H1 (cell line): ENCODE results near the gene PLEKHM3. TPM values are rescaled to one million over a fixed set of nuclear protein-coding genes. Genes with fewer than 3 reads are reported as not detected.

Experiments used
- CTCF ChIA-PET: fragments of 300-600 bp; sonication (Branson Sonifier 250); formaldehyde crosslinking; loops from one replicate; lab custom pipeline; 2021; ENCODE audit not compliant: partially characterized antibody; lab: Charles Lee
- POLR2A ChIA-PET: fragments of 300-600 bp; sonication (Branson Sonifier 250); formaldehyde crosslinking; loops from one replicate; lab custom pipeline; 2021; ENCODE audit warnings: inconsistent platforms; ENCODE audit not compliant: partially characterized antibody; lab: Charles Lee
- DNase-seq, 2 experiments: peaks; one replicate each; pipeline versions ENCODE4 v3.0.0 to v3.0.0-alpha.2; 2010 to 2022; ENCODE audit warnings: low spot score in 2 of 2, low read depth in 1 of 2, mixed read lengths in 1 of 2
- FAIRE-seq: peaks from 2 replicates; lab custom pipeline; 2011; peaks lifted over from hg19 to GRCh38; lab: Jason Lieb, UNC
- H2AFZ ChIP-seq: 2 replicates; pipeline ENCODE4 v1.8.1; 2012; ENCODE audit warnings: low read length, inconsistent platforms
- H2AK5ac ChIP-seq: 2 replicates; pipeline ENCODE4 v1.6.1; 2013; ENCODE audit warnings: low read depth, low read length
- H2BK120ac ChIP-seq: replicated peaks from 2 replicates; pipeline ENCODE3; 2013; ENCODE audit warnings: low read depth, low read length, inconsistent platforms
- H2BK12ac ChIP-seq: 2 replicates; pipeline ENCODE4 v1.6.1; 2013; ENCODE audit warnings: low read depth, low read length
- H2BK15ac ChIP-seq: 2 replicates; pipeline ENCODE4 v1.6.1; 2013; ENCODE audit warnings: low read length
- H2BK20ac ChIP-seq: 2 replicates; pipeline ENCODE4 v1.6.1; 2013; ENCODE audit warnings: low read length
- H2BK5ac ChIP-seq: 2 replicates; pipeline ENCODE4 v1.6.1; 2013; ENCODE audit warnings: low read depth, low read length
- H3K14ac ChIP-seq: 2 replicates; pipeline ENCODE4 v1.6.1; 2013; ENCODE audit warnings: inconsistent platforms; ENCODE audit not compliant: insufficient read length
- H3K18ac ChIP-seq: 2 replicates; pipeline ENCODE4 v1.6.1; 2013; ENCODE audit warnings: low read length; ENCODE audit errors: extremely low read depth
- H3K23ac ChIP-seq: 2 replicates; pipeline ENCODE4 v1.6.1; 2013; ENCODE audit warnings: inconsistent platforms; ENCODE audit not compliant: insufficient read length
- H3K23me2 ChIP-seq: 2 replicates; pipeline ENCODE4 v1.6.1; 2013; ENCODE audit warnings: low read depth, low read length
- H3K27ac ChIP-seq: 2 replicates; pipeline ENCODE4 v1.6.1; 2011; ENCODE audit warnings: low read depth, low read length, inconsistent platforms
- H3K27me3 ChIP-seq, 4 experiments: replicated peaks in 1 of 4; 1 replicate in 1 of 4; 2 replicates in 3 of 4; pipeline versions ENCODE4 v1.6.1 to v1.8.1; 2011 to 2013; ENCODE audit warnings: low read length in 3 of 4, mild to moderate bottlenecking in 3 of 4, inconsistent platforms in 2 of 4, mixed read lengths in 2 of 4, moderate library complexity in 1 of 4; ENCODE audit not compliant: control insufficient read depth in 3 of 4, insufficient read depth in 3 of 4; ENCODE audit errors: extremely low read depth in 1 of 4
- H3K36me3 ChIP-seq, 4 experiments: 2 replicates each; pipeline versions ENCODE4 v1.6.1 to v1.8.1; 2011 to 2013; ENCODE audit warnings: mild to moderate bottlenecking in 4 of 4, low read length in 3 of 4, moderate library complexity in 2 of 4, control low read depth in 1 of 4, inconsistent platforms in 1 of 4; ENCODE audit not compliant: insufficient read depth in 4 of 4, control insufficient read depth in 2 of 4
- H3K4ac ChIP-seq: replicated peaks from 2 replicates; pipeline ENCODE3; 2013; ENCODE audit warnings: low read length, low read depth, mixed read lengths, inconsistent platforms; ENCODE audit not compliant: insufficient read length
- H3K4me1 ChIP-seq, 4 experiments: replicated peaks in 1 of 4; 1 replicate in 1 of 4; 2 replicates in 3 of 4; pipeline versions ENCODE4 v1.6.1 to v1.8.1; 2011 to 2013; ENCODE audit warnings: low read length in 3 of 4, inconsistent platforms in 2 of 4, mixed read lengths in 1 of 4; ENCODE audit not compliant: insufficient read depth in 4 of 4, control insufficient read depth in 3 of 4
- H3K4me2 ChIP-seq, 2 experiments: 2 replicates each; pipeline versions ENCODE4 v1.6.1 to v1.8.1; 2011 to 2013; ENCODE audit warnings: low read depth in 2 of 2, low read length in 2 of 2, control low read depth in 1 of 2, inconsistent platforms in 1 of 2, mild to moderate bottlenecking in 1 of 2; ENCODE audit not compliant: insufficient read depth in 1 of 2
- H3K4me3 ChIP-seq, 4 experiments: fragments of 200-600, 300-600 bp in 1 of 4; sonication (generic), shearing (Covaris generic), sonication (Bioruptor Twin) in 1 of 4; 2 replicates each; pipeline versions ENCODE4 v1.5.1 to v1.8.1; 2011 to 2016; ENCODE audit warnings: low read length in 4 of 4, low read depth in 3 of 4, control low read depth in 2 of 4, inconsistent platforms in 2 of 4, mild to moderate bottlenecking in 2 of 4, mixed read lengths in 1 of 4, moderate library complexity in 1 of 4; ENCODE audit not compliant: insufficient read depth in 2 of 4; ENCODE audit errors: extremely low read depth in 1 of 4
- H3K56ac ChIP-seq: replicated peaks from 2 replicates; pipeline ENCODE3; 2013; ENCODE audit warnings: low read depth, mild to moderate bottlenecking, mixed read lengths, low read length, inconsistent platforms; ENCODE audit not compliant: insufficient read length
- H3K79me1 ChIP-seq: 2 replicates; pipeline ENCODE4 v1.6.1; 2013; ENCODE audit warnings: low read depth, low read length, control low read depth
- H3K79me2 ChIP-seq, 2 experiments: 2 replicates each; pipeline versions ENCODE4 v1.6.1 to v1.8.1; 2012 to 2013; ENCODE audit warnings: low read length in 2 of 2, mild to moderate bottlenecking in 2 of 2, inconsistent platforms in 1 of 2; ENCODE audit not compliant: insufficient read depth in 2 of 2, control insufficient read depth in 1 of 2
- H3K9ac ChIP-seq, 4 experiments: replicated peaks in 1 of 4; 1 replicate in 1 of 4; 2 replicates in 3 of 4; pipeline versions ENCODE4 v1.6.1 to v1.8.1; 2011 to 2013; ENCODE audit warnings: low read depth in 3 of 4, low read length in 3 of 4, control low read depth in 2 of 4, mild to moderate bottlenecking in 2 of 4, moderate library complexity in 2 of 4, inconsistent platforms in 1 of 4; ENCODE audit errors: extremely low read depth in 1 of 4
- H3K9me3 ChIP-seq, 2 experiments: 2 replicates each; pipeline versions ENCODE4 v1.6.1 to v1.8.1; 2012 to 2013; ENCODE audit warnings: mild to moderate bottlenecking in 2 of 2, moderate library complexity in 2 of 2, control low read depth in 1 of 2, inconsistent platforms in 1 of 2, low read depth in 1 of 2, low read length in 1 of 2, mixed read lengths in 1 of 2; ENCODE audit not compliant: insufficient read depth in 2 of 2
- H4K20me1 ChIP-seq, 2 experiments: replicated peaks in 1 of 2; 2 replicates each; pipeline versions ENCODE3 to v1.8.1; 2011 to 2013; ENCODE audit warnings: inconsistent platforms in 2 of 2, low read length in 2 of 2, mild to moderate bottlenecking in 1 of 2; ENCODE audit not compliant: insufficient read depth in 2 of 2, control insufficient read depth in 1 of 2
- H4K5ac ChIP-seq: 2 replicates; pipeline ENCODE4 v1.6.1; 2013; ENCODE audit warnings: low read length, low read depth, mixed read lengths, inconsistent platforms; ENCODE audit not compliant: insufficient read length
- H4K8ac ChIP-seq: 2 replicates; pipeline ENCODE4 v1.8.0; 2013; ENCODE audit warnings: mild to moderate bottlenecking, moderate library complexity, low read length, inconsistent platforms; ENCODE audit not compliant: insufficient read depth; ENCODE audit errors: extremely low read depth
- H4K91ac ChIP-seq: replicated peaks from 2 replicates; pipeline ENCODE3; 2013; ENCODE audit warnings: low read length, mixed read lengths, inconsistent platforms; ENCODE audit not compliant: insufficient read length
- BACH1 ChIP-seq: IDR thresholded peaks from 2 replicates; pipeline ENCODE4 v1.6.1; 2012; ENCODE audit warnings: low read length, improper control_type of control experiment
- BRCA1 ChIP-seq: IDR thresholded peaks from 2 replicates; pipeline ENCODE4 v1.6.1; 2012; ENCODE audit warnings: low read depth, low read length, improper control_type of control experiment
- CBX5 ChIP-seq: fragments of 300-800, 300-1000 bp; sonication (generic); IDR thresholded peaks from 2 replicates; pipeline ENCODE4 v1.7.1; 2016; ENCODE audit warnings: antibody characterized with exemption, low read length, low read depth
- CEBPB ChIP-seq: IDR thresholded peaks from 2 replicates; pipeline ENCODE4 v1.6.1; 2012; ENCODE audit warnings: low read depth, low read length
- HDAC6 ChIP-seq: IDR thresholded peaks from one replicate; pipeline ENCODE4 v1.7.1; 2012; ENCODE audit warnings: low read depth, mild to moderate bottlenecking, inconsistent platforms, low read length, moderate library complexity
- JUN ChIP-seq: IDR thresholded peaks from 2 replicates; pipeline ENCODE4 v1.6.1; 2011; ENCODE audit warnings: low read depth, mild to moderate bottlenecking, improper control_type of control experiment, low read length
- JUND ChIP-seq: IDR thresholded peaks from 2 replicates; pipeline ENCODE4 v1.6.1; 2011; ENCODE audit warnings: mild to moderate bottlenecking, improper control_type of control experiment, low read length
- KDM4A ChIP-seq: IDR thresholded peaks from one replicate; pipeline ENCODE4 v1.7.1; 2012; ENCODE audit warnings: low read depth, mild to moderate bottlenecking, moderate library complexity, low read length, inconsistent platforms; ENCODE audit not compliant: severe bottlenecking
- NRF1 ChIP-seq: IDR thresholded peaks from 2 replicates; pipeline ENCODE4 v1.6.1; 2011; ENCODE audit warnings: mild to moderate bottlenecking, low read depth, low read length, improper control_type of control experiment
- PHF8 ChIP-seq: fragments of 200-600 bp; sonication (generic); conservative IDR thresholded peaks from 2 replicates; pipeline ENCODE4 v1.7.1; 2012; ENCODE audit warnings: low read depth, mild to moderate bottlenecking, inconsistent platforms, low read length, moderate library complexity
- POU5F1 ChIP-seq: IDR thresholded peaks from 2 replicates; pipeline ENCODE4 v1.6.1; 2011; ENCODE audit warnings: low read depth, mild to moderate bottlenecking, low read length, moderate library complexity
- RXRA ChIP-seq: IDR thresholded peaks from 2 replicates; pipeline ENCODE4 v1.6.1; 2011; ENCODE audit warnings: low read depth, mild to moderate bottlenecking, low read length, moderate library complexity; ENCODE audit not compliant: insufficient read depth
- SP4 ChIP-seq: IDR thresholded peaks from 2 replicates; pipeline ENCODE4 v1.6.1; 2012; ENCODE audit warnings: low read length, inconsistent platforms
- SUZ12 ChIP-seq: fragments of 200-600 bp; sonication (generic); IDR thresholded peaks from 2 replicates; pipeline ENCODE4 v1.6.1; 2012; ENCODE audit warnings: mild to moderate bottlenecking, inconsistent platforms, low read length, moderate library complexity, mixed read lengths
- TAF1 ChIP-seq: IDR thresholded peaks from 2 replicates; pipeline ENCODE4 v1.6.1; 2011; ENCODE audit warnings: mild to moderate bottlenecking, low read depth, low read length
- TAF7 ChIP-seq: optimal IDR thresholded peaks from 2 replicates; pipeline ENCODE3; 2011; ENCODE audit warnings: low read depth, mild to moderate bottlenecking, inconsistent platforms, low read length, moderate library complexity, borderline replicate concordance
- TEAD4 ChIP-seq: IDR thresholded peaks from 2 replicates; pipeline ENCODE4 v1.6.1; 2012; ENCODE audit warnings: low read depth, low read length, inconsistent platforms, mixed read lengths
- WGBS, 2 experiments: shearing (Covaris generic) in 1 of 2; methylation state at CpG; one replicate each; pipeline versions ENCODE4 v1.1.6 to v1.1.7; 2013 to 2015; ENCODE audit warnings: low lambda C conversion rate in 2 of 2, mixed read lengths in 2 of 2, inconsistent platforms in 1 of 2, low coverage in 1 of 2, missing lambda C conversion rate in 1 of 2; ENCODE audit not compliant: insufficient replicate concordance in 2 of 2, insufficient coverage in 1 of 2, insufficient read length in 1 of 2; ENCODE audit errors: extremely low coverage in 1 of 2, missing lambda C conversion rate in 1 of 2; 5-methylcytosine and 5-hydroxymethylcytosine counted together
- polyA plus RNA-seq, 7 experiments: library from polyadenylated mRNA; depleted of rRNA in 3 of 7; stranded (reverse) in 5 of 7; unstranded in 2 of 7; fragments of >200 nt in 5 of 7; fragments of 200-250 nt in 2 of 7; gene quantifications; 1 replicate in 5 of 7; 2 replicates in 1 of 7; 4 replicates in 1 of 7; pipeline versions ENCODE4 v1.2.1 to v1.2.3, GENCODE V29; 2011 to 2013; ENCODE audit warnings: missing spikeins in 2 of 7, mixed read lengths in 2 of 7
- total RNA-seq: library from RNA; stranded (reverse); fragmentation: NEBNext Ultra II Directional; extraction: Animal tissue kit (Norgen Biotek cat#: 25700); gene quantifications from 2 replicates; pipeline ENCODE4 v1.2.1, GENCODE V29; 2021

PLEKHM3 gene
- total and polyA plus RNA-seq, 2 of the 8 experiments (the other 6 are each of a cell fraction or from before 2014, with no cell fraction given): 2.3 to 5.8 TPM

DNA sequence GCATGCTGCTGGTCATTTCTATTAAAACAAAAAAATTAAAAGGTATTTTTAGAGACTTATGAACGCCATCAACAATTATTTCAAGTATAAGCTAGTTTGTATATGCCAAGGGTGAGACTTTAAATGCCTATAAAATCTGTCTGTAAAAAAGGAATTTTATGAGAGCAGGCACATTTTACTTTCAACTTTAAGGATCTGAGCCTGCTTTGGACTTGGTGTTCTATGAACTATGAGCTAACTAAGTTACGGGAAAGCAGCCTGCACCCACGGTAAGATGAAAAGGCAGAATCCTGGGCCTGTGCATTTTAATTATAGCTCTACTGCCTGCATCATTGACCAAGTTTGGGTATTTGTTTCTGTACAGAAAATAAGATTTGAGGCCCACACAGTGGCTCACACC, 95.4 kb downstream of the PLEKHM3 start:
- CTCF ChIA-PET: interaction anchor here (0.6 to 1.8 kb wide), 4 partner anchors 20 to 184 kb away, joined by 3 to 6 read pairs (median 4); no protein-coding TSS in a partner anchor
- H3K27ac ChIP-seq: no peak overlapping the region
- no peak overlapping the region for H2AFZ ChIP-seq
- TF ChIP-seq JUND (no peak), TAF1 (no peak), PHF8 (no peak), SUZ12 (no peak), POU5F1 (no peak), RXRA (no peak), BACH1 (no peak), BRCA1 (no peak), TEAD4 (no peak), KDM4A (no peak), HDAC6 (no peak), CEBPB (no peak), CBX5 (no peak), JUN (no peak), TAF7 (no peak), NRF1 (no peak), SP4 (no peak)

More for the DNA sequence above, 95.4 kb downstream of the PLEKHM3 start:
- no peak overlapping the region for H4K5ac ChIP-seq
- no peak overlapping the region for H3K9ac ChIP-seq
- no peak overlapping the region for H3K4ac ChIP-seq
- no peaks in the 10 kb centered on the region for H3K79me1 ChIP-seq
- H3K4me2 ChIP-seq: no peak overlapping the region
- no peak overlapping the region for H3K14ac ChIP-seq
- H4K8ac ChIP-seq: no peak overlapping the region
- H2BK120ac ChIP-seq: no peak overlapping the region
- FAIRE-seq (no peak), DNase-seq (no peak)
- no peak overlapping the region for H3K23ac ChIP-seq
- no peaks in the 10 kb centered on the region for H3K27me3 ChIP-seq
- H4K91ac ChIP-seq: no peak overlapping the region
- no peak overlapping the region for H2AK5ac ChIP-seq
- H2BK12ac ChIP-seq: no peak overlapping the region
- H2BK15ac ChIP-seq: no peak overlapping the region
- WGBS, 2 experiments: 98% methylated on average over 3 of the region's 3 CpGs; no CpG with 5 or more reads in 1 of the 2 experiments
- H3K9me3 ChIP-seq: no peaks in the 10 kb centered on the region
- no peak overlapping the region for H3K18ac ChIP-seq
- no peak overlapping the region for H3K56ac ChIP-seq
- no peaks in the 10 kb centered on the region for H3K23me2 ChIP-seq
- no peaks in the 10 kb centered on the region for H3K36me3 ChIP-seq
- H3K4me3 ChIP-seq: no peak overlapping the region
- peaks cover 0 to 18% (median 3%) of the 10 kb centered on the region in 4 experiments; a peak in 5 of 7 replicates for H3K4me1 ChIP-seq
- H2BK20ac ChIP-seq: no peak overlapping the region
- no peaks in the 10 kb centered on the region for H3K79me2 ChIP-seq
- POLR2A ChIA-PET: no interaction called here
- no peak overlapping the region for H2BK5ac ChIP-seq
- no peaks in the 10 kb centered on the region for H4K20me1 ChIP-seq
